GM12865 (cell line): Measurements from ENCODE around the gene STRIP2.
"Not testable (repeated sequence)": the region's sequence is repeated elsewhere in the genome, so short reads cannot be mapped to it uniquely, and the experiment has no call there.

Experiments
- DNase-seq: peaks from one replicate; pipeline ENCODE4 v3.0.0; 2010; ENCODE audit warnings: low read depth
- H3K4me3 ChIP-seq: 2 replicates; pipeline ENCODE4 v1.5.1; 2011; ENCODE audit warnings: mild to moderate bottlenecking, low read depth, low read length, control low read depth
- CTCF ChIP-seq: IDR thresholded peaks from 2 replicates; pipeline ENCODE4 v1.5.1; 2011; ENCODE audit warnings: low read length, control low read depth, low read depth, inconsistent platforms; ENCODE audit not compliant: insufficient read depth; ENCODE audit errors: missing control alignments

The STRIP2 gene

DNA sequence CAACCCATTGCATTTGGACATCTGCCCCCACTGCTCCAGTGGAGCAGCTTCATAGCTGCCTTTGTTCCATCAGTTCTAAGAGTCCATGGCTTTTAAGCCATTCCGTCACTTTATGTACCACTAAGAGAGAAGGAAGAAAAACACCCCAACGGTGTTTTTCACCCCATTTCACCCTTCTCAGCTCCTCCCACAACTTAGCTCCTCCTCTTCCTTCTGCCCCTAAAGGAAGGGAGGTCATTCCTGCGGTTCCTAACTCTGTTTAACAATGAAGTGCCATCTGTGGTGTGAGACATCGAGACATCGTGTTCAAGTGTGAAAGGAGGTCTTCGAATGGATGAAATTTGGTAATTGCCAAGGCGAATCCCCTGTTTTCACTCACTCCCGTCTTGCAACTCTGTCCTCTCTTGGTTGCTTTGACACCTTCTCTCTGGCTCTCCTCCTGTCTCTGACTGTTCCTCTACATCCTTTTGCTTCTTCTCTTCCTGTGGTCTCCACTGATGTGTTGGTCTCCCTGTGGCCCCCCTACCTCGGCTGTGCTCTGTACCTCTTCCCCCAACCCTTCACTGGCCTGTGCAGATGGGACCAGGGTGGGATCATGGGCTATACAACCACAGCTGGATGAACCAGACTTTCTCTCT lies 91.1 kb downstream of the STRIP2 start:
- TF ChIP-seq CTCF: no peak
- no peak overlapping the region for H3K4me3 ChIP-seq

GRCh38 chr7:129529643-129530042 lies 95.4 kb downstream of the STRIP2 start:
- peak; percentile 6 for DNase-seq
- no peak overlapping the region for H3K4me3 ChIP-seq
- no peak for TF ChIP-seq CTCF

More for the DNA sequence above, 91.1 kb downstream of the STRIP2 start:
- DNase-seq: no peak

GRCh38 chr7:129530795-129531391 lies 96.7 kb downstream of the STRIP2 start:
- TF ChIP-seq CTCF: no peak
- no peak overlapping the region for H3K4me3 ChIP-seq
- peak; percentile 6 for DNase-seq

DNA sequence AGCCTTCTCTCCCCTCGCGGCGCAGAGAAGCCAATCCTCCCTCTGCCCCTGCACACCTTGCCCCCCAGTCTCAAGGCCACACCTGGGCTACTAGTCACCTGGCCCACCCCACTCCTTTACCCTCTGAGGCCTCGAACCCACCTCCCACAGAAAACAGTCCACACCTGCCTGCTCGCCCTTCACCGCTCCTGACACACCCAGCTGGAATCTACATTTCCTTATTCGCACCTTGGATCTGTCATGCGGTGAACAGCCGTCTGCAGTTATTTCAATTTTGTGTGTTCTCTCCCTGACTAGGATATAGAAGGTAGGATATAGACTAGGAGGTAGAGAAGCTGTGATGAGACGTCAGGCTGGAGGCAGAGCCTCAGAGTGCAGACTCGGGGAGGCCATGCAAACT lies 97.5 kb downstream of the STRIP2 start:
- TF ChIP-seq CTCF: no peak
- no peak for DNase-seq
- no peak overlapping the region for H3K4me3 ChIP-seq

- DNase-seq: no peak
- TF ChIP-seq CTCF: no peak
Measured at GRCh38 chr7:129532375-129532774, 98.1 kb downstream of the STRIP2 start.

DNA sequence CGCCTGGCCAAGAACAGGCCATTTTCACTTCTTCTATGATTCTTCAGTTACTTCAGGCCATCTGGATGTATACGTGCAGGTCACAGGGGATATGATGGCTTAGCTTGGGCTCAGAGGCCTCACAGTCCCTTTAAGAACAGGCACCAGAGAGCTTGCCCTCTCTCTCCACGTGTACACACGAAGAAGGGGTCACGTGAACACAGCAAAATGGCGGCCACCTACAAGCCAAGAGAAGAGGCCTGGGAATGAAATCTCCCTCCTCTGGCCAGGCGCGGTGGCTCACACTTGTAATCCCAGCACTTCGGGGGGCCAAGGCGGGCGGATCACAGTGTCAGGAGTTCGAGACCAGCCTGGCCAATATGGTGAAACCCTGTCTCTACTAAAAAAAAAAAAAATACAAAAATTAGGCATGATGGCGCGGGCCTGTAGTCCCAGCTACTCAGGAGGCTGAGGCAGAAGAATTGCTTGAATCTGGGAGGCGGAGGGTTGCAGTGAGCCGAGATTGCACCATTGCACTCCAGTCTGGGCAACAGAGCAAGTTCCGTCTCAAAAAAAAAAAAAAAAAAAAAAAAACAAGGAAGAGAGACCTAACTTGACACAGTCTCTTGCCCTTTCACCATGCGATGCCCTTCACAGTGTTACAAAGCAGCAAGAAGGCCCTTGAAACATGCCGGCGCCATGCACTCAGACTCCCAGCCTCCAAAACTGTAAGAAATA lies 100.5 kb downstream of the STRIP2 start:
- DNase-seq, H3K4me3 ChIP-seq: not testable (repeated sequence)

More at GRCh38 chr7:129532375-129532774, 98.1 kb downstream of the STRIP2 start:
- no peak overlapping the region for H3K4me3 ChIP-seq

GRCh38 chr7:129535896-129536295 lies 101.7 kb downstream of the STRIP2 start:
- no peak for TF ChIP-seq CTCF
- no peak for DNase-seq
- H3K4me3 ChIP-seq: no peak overlapping the region
